Endodermal cell (in vitro differentiated cells): ENCODE results near the gene NEK3. TPM values are rescaled to one million over a fixed set of nuclear protein-coding genes. Genes with fewer than 3 reads are reported as not detected.
"Not testable (repeated sequence)": the region's sequence is repeated elsewhere in the genome, so short reads cannot be mapped to it uniquely, and the experiment has no call there.

ENCODE experiments used
- DNase-seq: peaks from one replicate; pipeline ENCODE4 v3.0.0-alpha.2; 2017
- H3K27ac ChIP-seq: 2 replicates; pipeline ENCODE4 v1.5.1; 2013; ENCODE audit warnings: mild to moderate bottlenecking, low read depth, low read length, moderate library complexity
- H3K27me3 ChIP-seq: 2 replicates; pipeline ENCODE4 v1.6.1; 2013; ENCODE audit warnings: mild to moderate bottlenecking, low read length, moderate library complexity; ENCODE audit not compliant: insufficient read depth, control insufficient read depth, poor library complexity, severe bottlenecking
- H3K36me3 ChIP-seq: 2 replicates; pipeline ENCODE4 v1.7.0; 2013; ENCODE audit warnings: mild to moderate bottlenecking, low read length, moderate library complexity; ENCODE audit not compliant: control insufficient read depth, insufficient read depth
- H3K4me1 ChIP-seq: one replicate; pipeline ENCODE4 v1.7.0; 2013; ENCODE audit warnings: low read length; ENCODE audit not compliant: control insufficient read depth, insufficient read depth
- H3K4me3 ChIP-seq: 2 replicates; pipeline ENCODE4 v1.5.1; 2013; ENCODE audit warnings: mild to moderate bottlenecking, low read length, moderate library complexity
- H3K9ac ChIP-seq: 2 replicates; pipeline ENCODE4 v1.6.1; 2013; ENCODE audit warnings: mild to moderate bottlenecking, low read length, moderate library complexity; ENCODE audit not compliant: poor library complexity, severe bottlenecking; ENCODE audit errors: extremely low read depth
- H3K9me3 ChIP-seq: 2 replicates; pipeline ENCODE4 v1.6.1; 2013; ENCODE audit warnings: mild to moderate bottlenecking, low read length, moderate library complexity; ENCODE audit not compliant: control insufficient read depth
- H3K27ac Mint-ChIP-seq: 2 replicates; pipeline ENCODE4 v1.8.0; 2020; ENCODE audit warnings: mixed read lengths
- H3K27me3 Mint-ChIP-seq: 2 replicates; pipeline ENCODE4 v1.8.0; 2021; ENCODE audit warnings: mild to moderate bottlenecking, mixed read lengths; ENCODE audit not compliant: insufficient read depth
- H3K36me3 Mint-ChIP-seq: 2 replicates; pipeline ENCODE4 v1.8.0; 2020; ENCODE audit warnings: low read depth, mixed read lengths
- H3K4me1 Mint-ChIP-seq: 2 replicates; pipeline ENCODE4 v1.8.0; 2020; ENCODE audit warnings: mixed read lengths
- H3K4me3 Mint-ChIP-seq: 2 replicates; pipeline ENCODE4 v1.8.0; 2020; ENCODE audit warnings: mild to moderate bottlenecking, moderate library complexity, mixed read lengths
- H3K9me3 Mint-ChIP-seq: 2 replicates; pipeline ENCODE4 v1.8.0; 2020; ENCODE audit warnings: mild to moderate bottlenecking, mixed read lengths
- CTCF ChIP-seq: fragments of 200-600 bp; sonication (generic); conservative IDR thresholded peaks from 2 replicates; pipeline ENCODE4 v1.5.0; 2021; ENCODE audit warnings: antibody characterized with exemption, mild to moderate bottlenecking
- WGBS, 2 experiments: methylation state at CpG; one replicate each; pipeline versions ENCODE4 v1.1.5 to v1.1.7; 2013; ENCODE audit warnings: missing lambda C conversion rate in 2 of 2, mixed read lengths in 1 of 2; ENCODE audit not compliant: insufficient coverage in 1 of 2, insufficient read length in 1 of 2; 5-methylcytosine and 5-hydroxymethylcytosine counted together
- total RNA-seq, 2 donors: library from RNA; stranded (reverse); fragmentation: NEBNext Ultra II Directional in 1 of 2; extraction: Animal tissue kit (Norgen Biotek cat#: 25700) in 1 of 2; gene quantifications; 2 replicates in 1 of 2; 3 replicates in 1 of 2; pipeline ENCODE4 v1.2.1, GENCODE V29; 2021

Gene NEK3
- total RNA-seq, 2 donors from 2014 or later = 30.7 to 48.8 TPM

GRCh38 chr13:52104624-52105023, 54.8 kb downstream of the NEK3 start:
- no peak overlapping the region for H3K27ac ChIP-seq
- WGBS, 2 experiments = no CpG with 5 or more reads among the region's 1 CpG
- no peak overlapping the region for H3K4me3 Mint-ChIP-seq
- no peak for TF ChIP-seq CTCF
- H3K9me3 ChIP-seq = peaks cover 27% of the 10 kb centered on the region
- H3K27me3 ChIP-seq = no peaks in the 10 kb centered on the region
- H3K4me1 ChIP-seq = no peaks in the 10 kb centered on the region
- H3K27ac Mint-ChIP-seq = no peak overlapping the region
- H3K36me3 ChIP-seq = no peaks in the 10 kb centered on the region
- H3K36me3 Mint-ChIP-seq = peaks cover 5% of the 10 kb centered on the region
- no peak overlapping the region for H3K9ac ChIP-seq
- DNase-seq = no peak
- H3K4me1 Mint-ChIP-seq = peaks cover 5% of the 10 kb centered on the region
- peaks cover 18% of the 10 kb centered on the region for H3K9me3 Mint-ChIP-seq
- no peak overlapping the region for H3K4me3 ChIP-seq
- no peaks in the 10 kb centered on the region for H3K27me3 Mint-ChIP-seq

DNA sequence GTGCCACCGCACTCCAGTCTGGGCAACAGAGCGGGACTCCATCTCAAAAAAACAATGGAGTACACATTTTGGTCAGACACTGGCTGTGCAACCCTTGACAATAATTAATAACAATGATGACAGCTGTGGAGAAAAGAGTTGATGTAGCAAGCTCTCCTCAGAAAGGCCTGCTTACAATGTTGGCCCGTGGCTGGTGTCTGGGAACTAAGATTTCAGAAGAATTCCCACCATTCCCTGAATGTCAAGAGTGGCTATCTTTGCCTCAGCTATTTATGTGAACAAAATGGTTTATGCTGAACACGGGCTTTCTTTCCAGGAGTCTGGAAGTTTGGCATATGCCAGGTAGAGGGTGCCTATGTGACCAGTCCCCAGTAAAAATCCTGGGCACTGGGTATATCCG, 56.0 kb downstream of the NEK3 start:
- no peaks in the 10 kb centered on the region for H3K27me3 Mint-ChIP-seq
- H3K27me3 ChIP-seq = no peaks in the 10 kb centered on the region
- no peaks in the 10 kb centered on the region for H3K4me1 ChIP-seq
- H3K27ac ChIP-seq = no peak overlapping the region
- H3K9me3 ChIP-seq = peaks cover 15% of the 10 kb centered on the region
- no peak overlapping the region for H3K4me3 Mint-ChIP-seq
- no peak for TF ChIP-seq CTCF
- peaks cover 7% of the 10 kb centered on the region for H3K9me3 Mint-ChIP-seq
- WGBS, 2 experiments = 94 to 96% methylated on average over 5 of the region's 5 CpGs
- no peak for DNase-seq
- no peaks in the 10 kb centered on the region for H3K4me1 Mint-ChIP-seq
- no peaks in the 10 kb centered on the region for H3K36me3 Mint-ChIP-seq
- H3K27ac Mint-ChIP-seq = no peak overlapping the region
- no peak overlapping the region for H3K9ac ChIP-seq
- no peaks in the 10 kb centered on the region for H3K36me3 ChIP-seq
- no peak overlapping the region for H3K4me3 ChIP-seq

DNA sequence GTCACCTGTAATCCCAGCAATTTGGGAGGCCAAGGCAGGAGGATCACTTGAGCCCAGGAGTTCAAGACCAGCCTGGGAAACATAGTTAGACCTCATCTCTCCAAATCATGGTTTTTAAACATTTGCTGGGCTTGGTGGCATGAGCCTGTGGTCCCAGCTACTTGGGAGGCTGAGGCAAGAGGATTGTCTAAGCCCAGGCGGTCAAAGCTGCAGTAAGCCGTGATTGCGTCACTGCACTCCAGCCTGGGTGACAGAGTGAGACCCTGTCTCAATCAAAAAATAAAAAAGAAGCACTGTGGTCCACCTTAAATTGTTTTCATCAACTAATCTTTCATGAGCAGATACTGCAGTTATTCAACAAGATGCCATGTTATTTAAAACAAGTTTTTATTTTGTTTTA, 57.0 kb downstream of the NEK3 start:
- not testable (repeated sequence) for H3K36me3 ChIP-seq, DNase-seq, H3K36me3 Mint-ChIP-seq, H3K4me3 Mint-ChIP-seq, H3K9me3 ChIP-seq, H3K27ac Mint-ChIP-seq, H3K9ac ChIP-seq, H3K4me3 ChIP-seq, H3K27me3 Mint-ChIP-seq, H3K4me1 ChIP-seq, H3K27me3 ChIP-seq, H3K27ac ChIP-seq, H3K4me1 Mint-ChIP-seq, H3K9me3 Mint-ChIP-seq
- WGBS, 2 experiments = 94 to 97% methylated on average over 3 of the region's 3 CpGs

DNA sequence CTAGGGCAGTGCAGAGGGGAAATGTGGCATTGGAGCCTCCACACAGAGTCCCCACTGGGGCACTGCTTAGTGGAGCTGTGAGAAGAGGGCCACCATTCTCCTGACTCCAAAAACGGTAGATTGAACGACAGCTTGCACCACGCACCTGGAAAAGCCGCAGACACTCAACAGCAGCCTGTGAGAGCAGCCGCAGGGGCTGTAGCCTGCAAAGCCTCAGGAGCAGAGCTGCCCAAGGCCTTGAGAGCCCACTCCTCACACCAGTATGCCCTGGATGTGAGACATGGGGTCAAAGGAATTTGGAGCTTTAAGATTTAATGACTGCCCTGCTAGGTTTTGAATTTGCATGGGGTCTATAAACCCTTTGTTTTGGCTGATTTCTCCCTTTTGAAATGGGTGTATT, 62.2 kb downstream of the NEK3 start:
- WGBS, 2 experiments = 95 to 100% methylated on average over 5 of the region's 5 CpGs
- no peaks in the 10 kb centered on the region for H3K4me1 ChIP-seq
- Mint-ChIP-seq H3K36me3 (no peaks in the 10 kb centered on the region), H3K27me3 (peaks cover 4% of the 10 kb centered on the region), H3K27ac (no peak overlapping the region), H3K4me1 (peaks cover 7% of the 10 kb centered on the region), H3K4me3 (no peak overlapping the region), H3K9me3 (peaks cover 14% of the 10 kb centered on the region)
- H3K27ac ChIP-seq = no peak overlapping the region
- H3K36me3 ChIP-seq = no peaks in the 10 kb centered on the region
- H3K4me3 ChIP-seq = no peak overlapping the region
- H3K27me3 ChIP-seq = no peaks in the 10 kb centered on the region
- H3K9me3 ChIP-seq = peaks cover 13% of the 10 kb centered on the region
- DNase-seq = no peak
- no peak overlapping the region for H3K9ac ChIP-seq
- no peak for TF ChIP-seq CTCF
